HG02970 (cell line): ENCODE results near the gene ZNF681.
"Not testable (repeated sequence)": the region's sequence is repeated elsewhere in the genome, so short reads cannot be mapped to it uniquely, and the experiment has no call there.

Experiments
- ATAC-seq: cut with Tn5 transposase; IDR thresholded peaks from one replicate; pipeline ENCODE4 v1.9.1; 2021; ENCODE audit warnings: mild to moderate bottlenecking, moderate library complexity, moderate number of reproducible peaks; ENCODE audit not compliant: unreplicated experiment, low FRiP score

The ZNF681 gene

GRCh38 chr19:23698711-23699520, 59.8 kb downstream of the ZNF681 start:
- no peak for ATAC-seq

DNA sequence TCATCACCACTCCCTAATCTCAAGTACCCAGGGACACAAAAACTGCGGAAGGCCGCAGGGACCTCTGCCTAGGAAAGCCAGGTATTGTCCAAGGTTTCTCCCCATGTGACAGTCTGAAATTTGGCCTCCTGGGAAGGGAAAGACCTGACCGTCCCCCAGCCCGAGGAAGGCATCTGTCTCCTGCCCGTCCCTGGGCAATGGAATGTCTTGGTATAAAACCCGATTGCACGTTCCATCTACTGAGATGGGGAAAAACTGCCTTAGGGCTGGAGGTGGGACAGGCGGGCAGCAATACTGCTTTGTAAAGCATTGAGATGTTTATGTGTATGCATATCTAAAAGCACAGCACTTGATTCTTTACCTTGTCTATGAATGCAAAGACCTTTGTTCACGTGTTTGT, 65.8 kb downstream of the ZNF681 start:
- ATAC-seq, result not testable (repeated sequence)
